GM18507 (cell line): Measurements from ENCODE around the gene CCDC12.
A peak's percentile ranks its signal among the peaks of the same experiment; 100 is the strongest.

ENCODE experiments used
- DNase-seq: peaks from one replicate; pipeline ENCODE4 v3.0.0; 2011; ENCODE audit warnings: low read depth; ENCODE audit not compliant: insufficient read length; ENCODE audit errors: extremely low spot score
- FAIRE-seq: peaks from 2 replicates; lab custom pipeline; 2011; peaks lifted over from hg19 to GRCh38; lab: Jason Lieb, UNC

Gene CCDC12

GRCh38 chr3:46929324-46929723 is 47.2 kb downstream of the CCDC12 start:
- FAIRE-seq: no peak
- DNase-seq: no peak

DNA sequence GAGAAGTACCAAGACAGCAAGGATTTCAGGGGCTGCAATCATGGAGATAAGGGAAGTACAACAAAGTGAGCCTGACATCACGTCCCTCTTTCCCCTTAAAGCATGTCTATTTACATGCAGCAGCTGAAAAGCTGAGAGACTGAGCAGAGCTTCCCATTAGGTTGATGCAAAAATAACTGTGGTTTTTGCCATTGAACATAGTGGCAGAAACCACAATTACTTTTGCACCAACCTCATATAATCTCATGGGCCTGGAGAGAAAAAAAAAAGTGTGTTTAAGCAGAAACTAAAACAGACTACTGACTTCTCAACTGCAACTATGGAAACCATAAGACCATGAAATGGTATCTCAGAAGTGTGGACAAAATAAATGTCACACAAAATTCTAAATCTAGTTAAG is 48.3 kb downstream of the CCDC12 start:
- FAIRE-seq: peak; percentile 86
- DNase-seq: no peak

DNA sequence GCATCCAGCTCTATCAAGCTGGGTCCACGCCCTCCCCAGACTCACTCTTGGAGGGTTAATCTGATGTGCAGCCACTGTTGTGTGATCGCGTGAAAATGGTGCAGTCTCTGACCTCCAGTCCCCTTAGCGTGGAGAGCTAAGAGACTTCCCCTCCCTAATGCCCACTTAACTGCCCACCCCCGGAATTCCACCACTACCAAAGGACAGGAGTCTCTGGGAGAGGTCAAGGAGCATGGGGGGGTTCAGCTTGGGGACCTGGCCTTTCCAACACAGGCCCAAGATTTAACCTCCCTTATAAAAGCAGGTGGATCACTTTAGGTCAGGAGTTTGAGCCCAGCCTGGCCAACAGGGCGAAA is 48.8 kb downstream of the CCDC12 start:
- DNase-seq (no peak), FAIRE-seq (no peak)

GRCh38 chr3:46926871-46927717 is 49.5 kb downstream of the CCDC12 start:
- peak; percentile 100 for FAIRE-seq
- peak; percentile 70 for DNase-seq

GRCh38 chr3:46926447-46926846 is 50.1 kb downstream of the CCDC12 start:
- FAIRE-seq: no peak
- no peak for DNase-seq

GRCh38 chr3:46926039-46926438 is 50.5 kb downstream of the CCDC12 start:
- FAIRE-seq: peak; percentile 42
- no peak for DNase-seq

GRCh38 chr3:46925585-46925934 is 51.0 kb downstream of the CCDC12 start:
- FAIRE-seq (no peak), DNase-seq (no peak)

DNA sequence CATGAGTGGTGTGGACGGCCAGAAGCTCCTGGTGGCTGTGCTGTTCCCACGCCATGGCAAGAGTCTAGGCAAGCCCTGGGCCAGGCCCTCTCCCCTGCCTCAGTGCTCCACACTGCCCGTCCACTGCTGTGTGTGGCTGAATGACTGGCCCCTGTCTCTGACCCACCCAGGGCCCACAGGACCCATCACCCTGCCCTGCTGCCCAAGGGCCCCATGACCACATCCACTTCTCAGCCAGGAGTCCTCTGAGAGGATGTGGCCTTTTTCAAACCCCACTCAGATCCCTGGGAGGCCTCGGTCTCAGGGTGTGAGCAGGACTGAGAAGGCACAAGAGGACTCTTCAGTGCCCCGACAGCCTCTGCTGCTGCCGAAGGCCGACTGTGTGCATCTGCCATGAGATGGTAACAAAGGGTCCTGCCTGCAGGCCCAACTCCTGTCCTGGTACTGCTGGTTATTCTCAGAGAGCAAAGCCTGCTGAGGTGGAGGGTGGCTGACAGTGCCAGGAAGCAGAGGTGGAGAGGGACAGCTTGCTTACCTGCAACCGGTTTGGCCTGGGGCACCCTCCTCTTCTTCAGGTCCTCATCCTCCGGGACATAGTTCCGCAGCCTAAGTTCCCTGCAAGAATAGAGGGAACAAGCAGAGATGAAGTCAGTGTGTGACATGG is 51.5 kb downstream of the CCDC12 start:
- DNase-seq (no peak), FAIRE-seq (no peak)

GRCh38 chr3:46923559-46924350 is 52.8 kb downstream of the CCDC12 start:
- FAIRE-seq: no peak
- DNase-seq: no peak

- no peak for FAIRE-seq
- DNase-seq: no peak
These were observed 53.5 kb downstream of the CCDC12 start for GRCh38 chr3:46922871-46923558.

GRCh38 chr3:46922426-46922825 is 54.1 kb downstream of the CCDC12 start:
- DNase-seq (no peak), FAIRE-seq (no peak)

- no peak for FAIRE-seq
- no peak for DNase-seq
These were observed 54.7 kb downstream of the CCDC12 start for GRCh38 chr3:46921871-46922271.

DNA sequence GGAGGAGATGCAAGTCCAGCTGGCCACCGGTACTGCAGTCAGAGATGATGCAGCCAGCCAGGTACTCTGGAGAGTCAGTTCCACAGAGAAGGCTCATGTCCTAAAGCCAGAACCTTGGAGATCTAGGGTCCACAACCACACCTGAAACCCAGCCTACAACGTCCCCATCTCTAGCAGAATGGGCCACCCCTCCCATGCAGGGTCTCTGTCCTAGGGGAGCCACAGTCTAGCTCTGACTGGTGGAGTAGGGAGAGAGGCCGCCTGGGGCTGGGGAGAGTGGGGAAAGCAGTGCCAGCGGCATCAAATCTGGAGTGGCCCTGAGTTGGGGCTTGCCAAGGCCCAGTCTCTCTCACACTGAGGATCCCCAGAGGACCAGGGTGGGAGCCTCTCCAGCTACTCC is 55.5 kb downstream of the CCDC12 start:
- FAIRE-seq (no peak), DNase-seq (no peak)

DNA sequence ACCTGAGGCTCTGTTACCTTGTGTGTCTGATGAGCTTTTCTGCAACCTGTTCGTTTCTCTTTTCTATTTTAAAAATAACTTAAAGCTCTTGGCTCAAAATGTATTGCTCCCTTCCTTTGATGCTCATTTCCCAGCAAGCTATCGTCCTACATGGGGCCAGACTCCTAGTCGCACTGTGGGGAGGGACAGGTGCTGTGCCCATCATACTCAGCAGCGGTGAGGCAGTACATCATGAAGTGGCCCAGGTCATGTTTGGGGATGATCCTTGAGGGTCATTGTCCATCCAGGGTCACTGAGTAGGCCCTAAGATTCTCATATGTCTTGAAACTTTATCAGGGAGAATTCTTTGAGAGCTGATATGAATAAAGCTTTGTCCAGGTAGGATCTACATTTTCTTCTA is 57.9 kb downstream of the CCDC12 start:
- DNase-seq (no peak), FAIRE-seq (no peak)

DNA sequence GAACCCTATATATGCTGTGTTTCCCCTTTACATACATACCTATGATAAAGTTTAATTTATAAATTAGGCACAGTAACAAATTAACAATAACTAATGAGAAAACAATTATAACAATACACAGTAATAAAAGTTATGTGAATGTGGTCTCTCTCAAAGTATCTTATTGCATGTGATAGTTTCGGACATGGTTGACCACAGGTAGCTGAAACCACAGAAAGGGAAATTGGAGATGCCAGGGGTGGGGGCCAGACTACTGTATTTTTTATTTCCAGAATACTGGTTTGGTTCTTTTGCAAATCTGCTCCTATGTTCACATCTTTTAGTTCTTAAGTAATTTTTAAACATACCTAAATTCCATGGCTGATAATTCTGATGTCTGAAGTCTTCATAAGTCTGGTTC is 58.3 kb downstream of the CCDC12 start:
- DNase-seq (no peak), FAIRE-seq (no peak)

- DNase-seq (no peak), FAIRE-seq (no peak)
These were observed 59.3 kb downstream of the CCDC12 start for GRCh38 chr3:46917257-46917656.

- no peak for FAIRE-seq
- DNase-seq: no peak
These were observed 59.7 kb downstream of the CCDC12 start for GRCh38 chr3:46916799-46917198.

- DNase-seq (no peak), FAIRE-seq (no peak)
These were observed 60.3 kb downstream of the CCDC12 start for GRCh38 chr3:46916278-46916677.

GRCh38 chr3:46915297-46915822 is 61.2 kb downstream of the CCDC12 start:
- no peak for DNase-seq
- FAIRE-seq: no peak

DNA sequence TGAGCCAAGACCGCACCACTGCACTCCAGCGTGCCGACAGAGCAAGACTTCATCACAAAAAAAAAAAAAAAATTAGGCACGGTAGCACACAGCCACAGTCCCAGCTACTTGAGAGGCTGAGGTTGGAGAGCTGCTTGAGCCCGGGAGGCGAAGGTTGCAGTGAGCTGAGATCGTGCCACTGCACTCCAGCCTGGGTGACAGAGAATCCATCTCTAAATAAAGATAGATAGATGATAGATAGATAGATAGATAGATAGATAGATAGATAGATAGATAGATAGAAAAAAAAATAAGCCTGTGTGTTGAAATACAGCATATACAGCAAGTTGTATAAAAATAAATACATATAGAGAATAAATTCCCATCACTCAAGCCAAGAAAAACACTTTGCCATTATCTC is 61.7 kb downstream of the CCDC12 start:
- DNase-seq (no peak), FAIRE-seq (no peak)
